Mammary epithelial cell (primary cell): ENCODE measurements around the gene IL26.

Source experiments
- CTCF ChIP-seq, 2 donors: IDR thresholded peaks in 1 of 2; conservative IDR thresholded peaks in 1 of 2; 2 replicates each; pipeline ENCODE4 v1.5.1; 2011 to 2012; ENCODE audit warnings: inconsistent platforms in 2 of 2, low read length in 2 of 2, mild to moderate bottlenecking in 2 of 2, control low read depth in 1 of 2, low read depth in 1 of 2; ENCODE audit not compliant: insufficient read depth in 1 of 2; ENCODE audit errors: extremely low read depth in 1 of 2
- EZH2 ChIP-seq: IDR thresholded peaks from 2 replicates; pipeline ENCODE4 v1.6.1; 2012; ENCODE audit warnings: low read length, inconsistent platforms, borderline replicate concordance

- no peak for TF ChIP-seq CTCF (conservative IDR thresholded peaks at IDR 0.05 in 1 of 2, IDR thresholded peaks at IDR 0.05 in 1 of 2; ENCODE audit: extremely low read depth in 1 of 2, insufficient read depth in 1 of 2, low read depth in 1 of 2, low read length in 2 of 2)
- no peak for TF ChIP-seq EZH2
Observed at GRCh38 chr12:68207276-68207675, 18.3 kb downstream of the IL26 start.
